Measurements from ENCODE around the gene P2RX1. TPM values are rescaled to one million over a fixed set of nuclear protein-coding genes. Genes with fewer than 3 reads are reported as not detected.

The P2RX1 gene
- total RNA-seq, 1 experiment from 2014 or later, result not detected

DNA sequence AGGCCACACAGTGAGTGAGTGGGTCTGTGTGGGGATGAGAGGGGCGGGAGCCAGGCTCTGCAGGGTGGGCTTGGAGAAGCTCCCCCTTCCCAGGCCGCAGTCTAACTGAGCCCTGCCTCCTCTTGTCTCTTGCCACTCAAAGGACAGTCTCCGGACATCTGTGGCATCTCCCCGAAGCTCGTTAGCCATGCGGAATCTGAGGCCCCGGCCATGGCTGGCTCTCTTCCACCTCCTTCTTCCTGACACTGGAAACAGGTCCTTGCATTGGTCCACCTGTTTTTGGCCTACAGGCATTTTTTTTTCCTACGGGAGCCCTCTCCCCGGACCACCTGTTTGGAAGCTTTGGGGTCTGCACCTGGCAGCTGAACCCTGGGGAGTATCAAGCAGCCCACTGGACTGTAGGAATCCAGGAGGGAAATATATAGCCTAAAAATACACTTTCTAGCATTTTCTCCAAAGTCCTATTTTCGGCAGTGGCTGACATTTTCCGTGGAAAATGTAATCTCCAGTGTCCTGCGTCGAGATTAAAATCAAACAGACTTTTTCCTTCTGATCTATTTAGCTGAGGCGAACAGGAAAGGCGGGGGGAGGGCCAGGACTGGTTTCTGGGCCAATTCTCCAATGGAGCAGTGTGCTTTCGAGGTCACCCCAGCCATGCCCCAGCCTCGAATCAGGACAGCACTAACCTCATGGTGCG is 38.9 kb upstream of the P2RX1 start:
- Histone ChIP-seq H3K79me1 (ENCODE audit: insufficient read depth, low read depth, low read length, poor library complexity, severe bottlenecking) (no peaks in the 10 kb centered on the region), H2BK5ac (ENCODE audit: insufficient read length, low read length) (no peak overlapping the region), H3K14ac (ENCODE audit: insufficient read depth, low read length) (no peak overlapping the region; the same call in 1 of the 2 replicates), H2BK15ac (ENCODE audit: low read depth, low read length) (no peak overlapping the region), H3K9ac (ENCODE audit: extremely low read depth, insufficient read length, low read length) (no peak overlapping the region), H2BK120ac (ENCODE audit: low read depth, low read length, poor library complexity, severe bottlenecking) (no peak overlapping the region), H2AFZ (ENCODE audit: low read length) (no peak overlapping the region), H3K4me2 (ENCODE audit: insufficient read depth, insufficient read length, low read length) (no peak overlapping the region), H3K23ac (ENCODE audit: insufficient read length, low read depth, low read length) (no peak overlapping the region), H4K91ac (ENCODE audit: insufficient read length, low read depth, low read length) (no peak overlapping the region), H3K4ac (ENCODE audit: low read depth, low read length) (no peak overlapping the region), H2BK20ac (ENCODE audit: low read depth, low read length, poor library complexity, severe bottlenecking) (no peak overlapping the region), H3K23me2 (ENCODE audit: insufficient read length, low read depth, low read length, poor library complexity, severe bottlenecking) (no peaks in the 10 kb centered on the region), H2AK5ac (ENCODE audit: insufficient read length, low read length) (no peak overlapping the region), H3K9me3 (ENCODE audit: control insufficient read depth, low read depth, low read length) (no peaks in the 10 kb centered on the region), H3K27ac (ENCODE audit: insufficient read length, low read depth, low read length) (no peak overlapping the region), H3T11ph (ENCODE audit: low read length) (no peak overlapping the region), H4K8ac (replicated peaks; ENCODE audit: insufficient read length, low read depth, low read length) (no peak overlapping the region), H3K56ac (ENCODE audit: insufficient read length, low read depth, low read length) (no peak overlapping the region), H3K27me3 (ENCODE audit: insufficient read depth, low read length) (no peaks in the 10 kb centered on the region), H3K4me1 (ENCODE audit: insufficient read depth, low read length) (no peaks in the 10 kb centered on the region; the same call in 1 of the 2 replicates), H4K20me1 (ENCODE audit: control insufficient read depth, insufficient read depth, insufficient read length) (no peaks in the 10 kb centered on the region), H3K18ac (ENCODE audit: insufficient read length, low read depth, low read length) (no peak overlapping the region), H3K79me2 (ENCODE audit: insufficient read depth, low read length) (no peaks in the 10 kb centered on the region), H2BK12ac (ENCODE audit: insufficient read length, low read depth, low read length) (no peak overlapping the region), H4K5ac (ENCODE audit: insufficient read length, low read depth, low read length) (no peak overlapping the region)
- Mint-ChIP-seq H3K36me3 (ENCODE audit: insufficient read depth in 1 of 3, low read depth in 3 of 3) (no peaks in the 10 kb centered on the region), H3K4me3 (no peak overlapping the region), H3K9me3 (no peaks in the 10 kb centered on the region), H3K4me1 (peaks cover 27 to 41% of the 10 kb centered on the region in 2 experiments), H3K27me3 (ENCODE audit: low read depth) (no peaks in the 10 kb centered on the region; the same call in 1 of the 2 replicates), H3K27ac (no peak overlapping the region; a peak in 1 of 7 replicates)
- no peak for DNase-seq
- WGBS (ENCODE audit: extremely low coverage, insufficient read length, low lambda C conversion rate), result no CpG with 5 or more reads among the region's 18 CpGs
- TF ChIP-seq, protein P1, sequence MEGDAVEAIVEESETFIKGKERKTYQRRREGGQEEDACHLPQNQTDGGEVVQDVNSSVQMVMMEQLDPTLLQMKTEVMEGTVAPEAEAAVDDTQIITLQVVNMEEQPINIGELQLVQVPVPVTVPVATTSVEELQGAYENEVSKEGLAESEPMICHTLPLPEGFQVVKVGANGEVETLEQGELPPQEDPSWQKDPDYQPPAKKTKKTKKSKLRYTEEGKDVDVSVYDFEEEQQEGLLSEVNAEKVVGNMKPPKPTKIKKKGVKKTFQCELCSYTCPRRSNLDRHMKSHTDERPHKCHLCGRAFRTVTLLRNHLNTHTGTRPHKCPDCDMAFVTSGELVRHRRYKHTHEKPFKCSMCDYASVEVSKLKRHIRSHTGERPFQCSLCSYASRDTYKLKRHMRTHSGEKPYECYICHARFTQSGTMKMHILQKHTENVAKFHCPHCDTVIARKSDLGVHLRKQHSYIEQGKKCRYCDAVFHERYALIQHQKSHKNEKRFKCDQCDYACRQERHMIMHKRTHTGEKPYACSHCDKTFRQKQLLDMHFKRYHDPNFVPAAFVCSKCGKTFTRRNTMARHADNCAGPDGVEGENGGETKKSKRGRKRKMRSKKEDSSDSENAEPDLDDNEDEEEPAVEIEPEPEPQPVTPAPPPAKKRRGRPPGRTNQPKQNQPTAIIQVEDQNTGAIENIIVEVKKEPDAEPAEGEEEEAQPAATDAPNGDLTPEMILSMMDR (conservative IDR thresholded peaks at IDR 0.05), result no peak
